Measurements from ENCODE around the gene KCNE2.

KCNE2 gene

GRCh38 chr21:34363733-34364132, at the start of gene KCNE2:
KCNE2 (plus strand) TSS chr21:34364006; CDS start chr21:34370479, 6,473 bp downstream.
- no peak for DNase-seq

- DNase-seq: no peak
These were observed 44.2 kb upstream of the KCNE2 start for GRCh38 chr21:34319585-34319984.

GRCh38 chr21:34320011-34320410, 43.8 kb upstream of the KCNE2 start:
- DNase-seq: no peak

GRCh38 chr21:34330055-34330454, 33.8 kb upstream of the KCNE2 start:
- DNase-seq: no peak

- DNase-seq: no peak
These were observed 32.1 kb upstream of the KCNE2 start for GRCh38 chr21:34331726-34332125.

- no peak for DNase-seq
These were observed 31.5 kb upstream of the KCNE2 start for GRCh38 chr21:34332347-34332746.

- DNase-seq: no peak
These were observed 30.6 kb upstream of the KCNE2 start for GRCh38 chr21:34333121-34333739.

GRCh38 chr21:34335316-34335715, 28.5 kb upstream of the KCNE2 start:
- DNase-seq: no peak

- no peak for DNase-seq
These were observed 27.6 kb upstream of the KCNE2 start for GRCh38 chr21:34336245-34336644.

GRCh38 chr21:34336756-34337391, 26.9 kb upstream of the KCNE2 start:
- DNase-seq: no peak

- DNase-seq: no peak
These were observed 26.1 kb upstream of the KCNE2 start for GRCh38 chr21:34337741-34338140.

GRCh38 chr21:34338226-34338625, 25.6 kb upstream of the KCNE2 start:
- no peak for DNase-seq

- DNase-seq: no peak
These were observed 23.7 kb upstream of the KCNE2 start for GRCh38 chr21:34340061-34340460.

- no peak for DNase-seq
These were observed 21.3 kb upstream of the KCNE2 start for GRCh38 chr21:34342476-34342875.

- no peak for DNase-seq
These were observed 20.5 kb upstream of the KCNE2 start for GRCh38 chr21:34343347-34343746.

GRCh38 chr21:34343838-34344381, 19.9 kb upstream of the KCNE2 start:
- DNase-seq: no peak

- DNase-seq: no peak
These were observed 19.2 kb upstream of the KCNE2 start for GRCh38 chr21:34344584-34344983.

- DNase-seq: no peak
These were observed 18.5 kb upstream of the KCNE2 start for GRCh38 chr21:34345091-34345871.

GRCh38 chr21:34345892-34346291, 17.9 kb upstream of the KCNE2 start:
- DNase-seq: no peak

- no peak for DNase-seq
These were observed 14.8 kb upstream of the KCNE2 start for GRCh38 chr21:34348890-34349519.

- no peak for DNase-seq
These were observed 12.0 kb upstream of the KCNE2 start for GRCh38 chr21:34351786-34352241.

GRCh38 chr21:34352556-34352955, 11.2 kb upstream of the KCNE2 start:
- DNase-seq: no peak

GRCh38 chr21:34353182-34353581, 10.6 kb upstream of the KCNE2 start:
- no peak for DNase-seq
